HG02981 (cell line): ENCODE measurements around the gene PRKCE.

ENCODE experiments used
- ATAC-seq: cut with Tn5 transposase; IDR thresholded peaks from one replicate; pipeline ENCODE4 v1.9.1; 2021; ENCODE audit warnings: mild to moderate bottlenecking, moderate library complexity; ENCODE audit not compliant: unreplicated experiment

The PRKCE gene

DNA sequence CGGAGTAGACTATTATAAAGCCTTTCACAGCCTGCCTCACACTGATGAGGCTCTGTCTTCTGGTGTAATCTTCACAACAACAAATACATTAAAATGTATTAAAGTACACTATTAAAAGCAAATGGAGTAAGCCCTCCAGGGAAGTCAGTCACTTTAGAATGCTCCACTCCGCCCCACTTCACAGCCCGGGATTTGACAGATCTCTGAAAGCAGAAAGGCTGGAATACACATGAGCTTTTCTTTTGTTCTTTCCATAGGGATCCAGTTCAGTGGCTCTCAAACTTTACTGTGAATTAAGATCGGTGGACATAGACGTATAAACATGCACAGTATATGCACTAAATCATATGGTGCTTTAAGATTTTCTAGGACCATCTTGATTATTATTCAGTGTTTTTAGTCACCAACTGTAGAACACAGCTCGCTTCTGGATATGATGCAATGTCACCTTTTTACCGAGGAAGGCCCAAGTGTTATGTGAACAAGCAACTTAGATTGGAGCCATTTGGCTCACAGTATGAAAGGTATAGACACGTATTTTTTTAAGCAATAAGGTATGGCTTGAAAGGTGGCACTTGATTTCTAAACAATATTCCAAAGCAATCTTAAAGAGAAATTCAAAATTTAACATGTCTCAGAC lies 151.1 kb downstream of the PRKCE start:
- no peak for ATAC-seq

GRCh38 chr2:45804987-45805755 lies 153.7 kb downstream of the PRKCE start:
- ATAC-seq, result no peak

GRCh38 chr2:45806563-45807358 lies 155.3 kb downstream of the PRKCE start:
- peak; percentile 65 for ATAC-seq

DNA sequence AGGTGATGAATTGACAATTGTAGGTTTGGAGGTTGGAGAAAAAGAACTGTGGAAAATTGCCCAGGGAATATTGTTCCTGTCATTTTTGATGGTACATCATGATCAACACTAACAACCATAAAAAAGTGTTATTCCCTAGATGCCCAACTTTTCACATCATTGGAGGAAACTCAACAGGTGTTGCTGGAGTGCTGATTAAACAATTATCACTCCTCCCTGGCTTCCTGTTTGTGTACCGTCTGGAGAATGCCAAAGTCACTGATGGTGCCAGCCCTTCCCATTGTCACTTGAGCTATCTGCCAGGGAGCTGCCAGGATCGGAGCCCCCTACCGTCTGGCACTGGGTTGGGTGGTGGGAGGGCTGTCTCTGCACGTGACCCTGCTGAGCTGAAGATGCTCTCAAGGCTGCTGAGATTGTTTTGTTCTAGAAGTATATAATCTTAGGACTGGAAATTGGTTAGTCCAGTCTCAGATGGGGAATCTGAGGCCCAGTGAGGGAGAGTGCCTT lies 156.9 kb downstream of the PRKCE start:
- ATAC-seq, result no peak

DNA sequence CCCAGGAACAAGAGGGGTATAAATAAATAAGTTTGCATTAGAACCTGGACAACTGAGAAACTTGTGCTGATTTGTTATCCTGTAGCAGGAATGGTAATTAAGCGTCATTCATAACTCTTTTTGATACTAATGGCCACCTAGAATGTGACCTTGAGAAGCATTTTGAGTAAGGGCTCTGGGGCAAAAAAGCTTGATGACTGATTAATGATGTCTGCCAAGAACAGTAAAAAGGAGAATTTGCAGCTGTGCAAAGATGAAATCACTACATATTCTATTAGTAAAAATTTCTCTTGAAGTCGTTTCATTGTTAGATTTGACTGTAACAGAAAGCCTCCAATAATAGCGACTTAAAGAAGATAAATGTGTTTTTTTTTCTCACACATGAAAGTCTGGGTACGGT lies 157.7 kb downstream of the PRKCE start:
- ATAC-seq, result no peak

GRCh38 chr2:45812011-45812500 lies 160.6 kb downstream of the PRKCE start:
- no peak for ATAC-seq

- no peak for ATAC-seq
These were observed 161.8 kb downstream of the PRKCE start for GRCh38 chr2:45813003-45813941.

DNA sequence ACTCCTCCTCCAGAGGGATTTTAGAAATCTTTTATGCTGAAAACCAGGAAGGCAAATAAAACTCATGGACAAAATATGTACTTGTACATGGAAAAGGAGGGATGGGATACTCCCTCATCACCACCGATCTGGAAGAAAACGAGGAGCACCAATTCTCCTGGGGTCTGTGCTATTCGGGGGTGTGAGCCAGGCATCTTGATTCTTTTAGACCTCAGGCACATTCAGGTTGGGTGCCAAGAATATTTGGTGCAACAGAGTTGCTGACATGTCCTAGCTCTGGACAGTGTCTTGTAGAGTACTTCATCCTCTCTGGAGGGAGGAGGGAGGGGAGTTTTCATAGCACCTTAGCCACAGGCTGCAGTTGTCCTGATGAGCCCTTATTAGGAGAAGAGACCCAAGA lies 163.0 kb downstream of the PRKCE start:
- ATAC-seq, result no peak

GRCh38 chr2:45814951-45815621 lies 163.6 kb downstream of the PRKCE start:
- ATAC-seq, result no peak

- ATAC-seq, result no peak
These were observed 164.8 kb downstream of the PRKCE start for GRCh38 chr2:45816272-45816671.

DNA sequence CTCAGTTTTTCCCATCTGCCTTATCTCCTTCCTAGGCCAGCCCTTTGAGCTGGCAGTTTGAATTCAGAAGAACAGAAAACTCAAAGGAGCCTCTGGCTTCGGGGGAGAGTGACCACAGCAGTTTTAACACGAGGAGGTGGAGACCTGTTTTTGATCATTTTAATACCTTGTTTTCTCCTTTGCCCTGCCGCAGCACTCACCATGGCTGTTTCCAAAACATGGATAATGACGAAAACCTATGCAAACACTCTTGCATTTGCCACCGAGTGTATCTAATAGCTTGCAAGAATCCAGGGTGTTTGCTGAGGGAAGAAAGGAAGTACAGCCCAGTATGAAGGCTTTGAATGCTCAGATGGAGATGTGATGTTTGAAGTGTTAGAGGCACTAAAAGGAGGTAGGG lies 167.1 kb downstream of the PRKCE start:
- ATAC-seq, result no peak

DNA sequence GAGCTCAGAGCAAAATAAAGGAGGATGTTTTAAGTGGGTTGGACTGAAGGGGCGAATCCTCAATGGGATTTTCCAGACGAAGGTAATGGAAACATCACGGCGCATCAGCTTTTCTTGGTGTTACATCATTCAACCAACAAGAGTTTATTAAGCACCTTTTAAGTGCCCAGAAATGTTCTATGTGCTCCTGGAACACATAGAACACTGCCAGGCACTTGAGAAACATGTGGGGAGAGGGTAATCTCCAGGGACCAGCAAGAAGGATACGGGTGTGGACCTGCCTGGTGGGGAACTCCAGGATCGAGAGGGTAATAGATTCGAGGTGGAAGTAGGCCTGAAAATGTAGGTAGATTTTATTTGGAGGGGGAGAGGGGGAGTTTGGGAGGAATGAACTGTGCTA lies 168.6 kb downstream of the PRKCE start:
- no peak for ATAC-seq

DNA sequence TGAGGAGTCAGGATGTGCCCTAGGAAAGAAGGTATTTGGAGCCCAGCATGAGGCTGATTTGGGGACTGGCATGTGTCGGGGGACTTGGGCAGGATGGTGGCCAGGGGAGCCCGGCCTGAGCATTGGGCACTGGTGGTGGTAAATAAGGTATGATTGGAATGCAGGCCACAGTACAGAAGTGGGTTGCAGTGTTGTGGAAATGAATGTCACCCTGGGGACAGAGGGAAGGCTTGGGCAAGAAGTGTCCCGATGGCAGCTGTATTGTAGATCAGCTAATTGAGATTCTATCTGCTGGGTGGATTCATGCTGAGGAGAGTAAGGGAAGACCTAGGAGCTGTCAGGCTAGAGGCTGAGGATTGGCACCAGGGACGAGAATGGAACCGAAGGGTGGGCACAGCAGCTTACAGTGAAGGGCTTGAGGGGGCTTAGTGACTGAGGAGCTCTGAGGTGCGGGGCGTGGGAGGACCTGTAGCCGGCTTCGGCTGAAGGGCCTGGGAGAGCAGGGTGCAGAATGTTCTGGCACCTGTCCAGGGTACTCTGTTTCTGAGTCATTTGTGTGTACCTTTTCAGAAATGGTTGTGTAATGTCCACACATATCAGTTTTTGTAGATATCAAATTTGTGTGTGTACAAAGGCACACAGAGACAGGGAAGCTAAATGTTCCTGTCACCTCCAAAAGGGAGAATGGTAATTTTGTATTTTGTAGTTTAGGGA lies 170.2 kb downstream of the PRKCE start:
- no peak for ATAC-seq

DNA sequence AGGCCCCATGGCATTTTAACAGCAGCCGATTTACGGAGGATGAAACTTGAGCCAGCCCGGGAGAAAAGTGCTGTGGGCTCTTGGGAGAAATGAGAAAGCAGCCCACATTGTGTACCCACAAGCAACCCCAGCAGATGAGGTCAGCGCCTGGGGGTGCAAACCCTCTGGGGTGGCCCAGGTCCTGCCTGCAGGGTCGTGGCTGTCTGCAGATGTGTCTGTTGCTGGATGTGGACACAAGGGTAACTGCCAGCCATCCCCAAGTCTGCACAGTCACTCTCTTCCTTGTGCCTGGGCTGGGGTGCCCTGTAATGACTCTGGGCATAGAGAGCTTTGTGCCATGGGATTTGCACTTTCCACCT lies 170.8 kb downstream of the PRKCE start:
- no peak for ATAC-seq

GRCh38 chr2:45823723-45824206 lies 172.3 kb downstream of the PRKCE start:
- no peak for ATAC-seq

- no peak for ATAC-seq
These were observed 173.7 kb downstream of the PRKCE start for GRCh38 chr2:45825001-45825651.

DNA sequence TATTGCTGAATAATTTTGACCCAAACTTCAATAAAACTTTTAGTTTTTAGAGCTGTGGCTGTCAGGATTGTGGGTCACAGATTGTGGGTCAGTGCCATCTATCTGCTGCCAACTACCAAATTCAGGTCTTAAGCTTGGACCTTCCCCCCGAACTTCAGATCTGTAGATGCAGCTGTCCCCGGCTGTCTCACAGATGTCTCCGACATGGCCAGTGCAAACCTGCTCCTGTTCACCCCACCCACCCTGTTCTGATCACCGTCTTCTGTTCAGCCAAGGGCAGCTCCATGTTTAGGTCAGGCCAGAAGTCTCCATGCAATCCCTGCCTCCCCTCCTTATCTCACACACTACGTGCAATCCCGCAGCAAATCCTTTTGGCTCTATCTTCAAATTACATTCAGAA lies 175.0 kb downstream of the PRKCE start:
- ATAC-seq, result no peak

DNA sequence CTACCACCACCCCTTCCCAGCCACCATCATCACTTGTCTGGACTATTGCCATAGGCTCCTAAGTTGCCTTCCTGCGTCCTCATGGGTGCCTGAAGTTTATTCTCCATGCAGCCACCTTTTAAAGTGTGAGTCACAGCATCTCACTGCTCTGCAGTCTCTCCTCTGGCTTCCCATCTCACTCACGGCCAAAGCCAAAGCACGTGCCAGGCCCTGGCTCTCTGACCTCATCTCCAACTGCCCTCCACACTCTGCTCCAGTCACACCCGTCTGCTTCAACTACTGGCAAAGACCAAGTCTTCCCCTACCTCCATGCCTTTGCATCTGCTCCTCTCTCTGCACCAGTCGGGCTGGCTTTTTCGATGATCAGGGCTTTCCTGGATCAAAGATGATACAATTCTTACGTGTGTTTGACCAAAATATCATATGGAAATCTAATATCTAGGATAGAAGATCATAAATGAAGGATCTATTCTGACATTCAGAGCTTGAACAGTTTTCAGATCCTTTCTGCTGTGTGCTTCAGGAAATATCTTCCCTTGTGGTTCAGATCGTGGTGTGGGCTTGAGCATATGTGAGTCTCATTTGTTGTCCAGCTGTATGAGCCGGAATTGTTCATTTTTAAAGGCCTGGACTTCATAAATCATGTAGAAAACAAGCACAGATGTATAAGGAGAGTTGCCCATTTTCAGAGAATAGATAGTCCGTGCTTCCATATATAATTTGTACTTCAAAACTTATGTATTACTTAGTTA lies 175.6 kb downstream of the PRKCE start:
- ATAC-seq, result no peak
